ENCODE data around the gene TP53TG5. TPM values are rescaled to one million over a fixed set of nuclear protein-coding genes. Genes with fewer than 3 reads are reported as not detected.

TP53TG5 gene
- polyA plus RNA-seq, 1 donor (not counting 4 experiments of a cell fraction or from before 2014, with no cell fraction given) = not detected

DNA sequence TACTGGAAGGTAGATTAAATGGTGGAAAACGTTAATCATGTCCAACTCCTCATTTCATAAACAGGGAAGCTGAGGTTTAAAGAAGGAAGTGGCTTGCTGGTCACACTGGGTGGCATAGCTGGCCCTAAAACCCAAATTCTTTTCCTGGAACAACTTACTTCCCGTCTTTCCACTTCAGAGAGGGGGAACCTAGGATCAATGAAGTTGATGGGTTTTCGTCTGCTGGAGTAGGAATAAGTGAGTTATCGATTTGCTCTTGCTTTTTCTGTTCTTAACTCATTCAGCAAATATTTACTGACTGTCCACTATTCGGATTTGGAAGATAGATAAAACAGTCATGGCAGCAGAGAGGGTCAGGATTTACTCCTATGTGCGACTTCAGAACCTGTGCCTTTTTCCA, 16.3 kb downstream of the TP53TG5 start:
- Histone ChIP-seq H3K79me2 (ENCODE audit: control insufficient read depth, insufficient read depth, low read length) (peaks cover 19% of the 10 kb centered on the region), H4K20me1 (ENCODE audit: control insufficient read depth, extremely low read depth, insufficient read depth, low read length) (no peaks in the 10 kb centered on the region), H3K9me3 (ENCODE audit: control insufficient read depth, low read depth, low read length) (no peaks in the 10 kb centered on the region), H3K9me1 (ENCODE audit: control insufficient read depth, extremely low read depth, insufficient read depth, low read length) (no peaks in the 10 kb centered on the region), H3K36me3 (ENCODE audit: control insufficient read depth in 2 of 2, extremely low read depth in 1 of 2, insufficient read depth in 2 of 2, low read length in 2 of 2) (peaks cover 5 to 13% of the 10 kb centered on the region in 2 experiments), H2AFZ (ENCODE audit: control insufficient read depth, low read length) (no peak overlapping the region), H3K27me3 (ENCODE audit: control insufficient read depth, extremely low read depth, insufficient read depth, low read length) (no peaks in the 10 kb centered on the region), H3K4me3 (ENCODE audit: control insufficient read depth in 2 of 3, extremely low read depth in 1 of 3, insufficient read depth in 2 of 3, low read depth in 1 of 3, low read length in 3 of 3) (no peak overlapping the region), H3K27ac (ENCODE audit: control insufficient read depth, insufficient read depth, low read length) (no peak overlapping the region), H3K4me1 (ENCODE audit: control insufficient read depth, extremely low read depth, insufficient read depth, low read length) (peaks cover 44% of the 10 kb centered on the region), H3K4me2 (ENCODE audit: control insufficient read depth, extremely low read depth, insufficient read depth, low read depth, low read length) (no peak overlapping the region), H3K9ac (ENCODE audit: control insufficient read depth, extremely low read depth, insufficient read depth, low read length) (no peak overlapping the region)
- dilution Hi-C loops (cut with MboI; ENCODE audit: extremely low pct_ligation_motif_present, low sequenced_read_pairs) = no loop called here
- no peak for DNase-seq (ENCODE audit: low read depth, low spot score)
- FAIRE-seq = no peak
- no peak for TF ChIP-seq EZH2 (IDR thresholded peaks at IDR 0.05; ENCODE audit: low read length)
- TF ChIP-seq, protein P1, sequence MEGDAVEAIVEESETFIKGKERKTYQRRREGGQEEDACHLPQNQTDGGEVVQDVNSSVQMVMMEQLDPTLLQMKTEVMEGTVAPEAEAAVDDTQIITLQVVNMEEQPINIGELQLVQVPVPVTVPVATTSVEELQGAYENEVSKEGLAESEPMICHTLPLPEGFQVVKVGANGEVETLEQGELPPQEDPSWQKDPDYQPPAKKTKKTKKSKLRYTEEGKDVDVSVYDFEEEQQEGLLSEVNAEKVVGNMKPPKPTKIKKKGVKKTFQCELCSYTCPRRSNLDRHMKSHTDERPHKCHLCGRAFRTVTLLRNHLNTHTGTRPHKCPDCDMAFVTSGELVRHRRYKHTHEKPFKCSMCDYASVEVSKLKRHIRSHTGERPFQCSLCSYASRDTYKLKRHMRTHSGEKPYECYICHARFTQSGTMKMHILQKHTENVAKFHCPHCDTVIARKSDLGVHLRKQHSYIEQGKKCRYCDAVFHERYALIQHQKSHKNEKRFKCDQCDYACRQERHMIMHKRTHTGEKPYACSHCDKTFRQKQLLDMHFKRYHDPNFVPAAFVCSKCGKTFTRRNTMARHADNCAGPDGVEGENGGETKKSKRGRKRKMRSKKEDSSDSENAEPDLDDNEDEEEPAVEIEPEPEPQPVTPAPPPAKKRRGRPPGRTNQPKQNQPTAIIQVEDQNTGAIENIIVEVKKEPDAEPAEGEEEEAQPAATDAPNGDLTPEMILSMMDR (optimal IDR thresholded peaks at IDR 0.05 in 1 of 3, IDR thresholded peaks at IDR 0.05 in 1 of 3, conservative IDR thresholded peaks at IDR 0.05 in 1 of 3; ENCODE audit: extremely low read depth in 1 of 3, insufficient read depth in 2 of 3, low read length in 3 of 3) = no peak

DNA sequence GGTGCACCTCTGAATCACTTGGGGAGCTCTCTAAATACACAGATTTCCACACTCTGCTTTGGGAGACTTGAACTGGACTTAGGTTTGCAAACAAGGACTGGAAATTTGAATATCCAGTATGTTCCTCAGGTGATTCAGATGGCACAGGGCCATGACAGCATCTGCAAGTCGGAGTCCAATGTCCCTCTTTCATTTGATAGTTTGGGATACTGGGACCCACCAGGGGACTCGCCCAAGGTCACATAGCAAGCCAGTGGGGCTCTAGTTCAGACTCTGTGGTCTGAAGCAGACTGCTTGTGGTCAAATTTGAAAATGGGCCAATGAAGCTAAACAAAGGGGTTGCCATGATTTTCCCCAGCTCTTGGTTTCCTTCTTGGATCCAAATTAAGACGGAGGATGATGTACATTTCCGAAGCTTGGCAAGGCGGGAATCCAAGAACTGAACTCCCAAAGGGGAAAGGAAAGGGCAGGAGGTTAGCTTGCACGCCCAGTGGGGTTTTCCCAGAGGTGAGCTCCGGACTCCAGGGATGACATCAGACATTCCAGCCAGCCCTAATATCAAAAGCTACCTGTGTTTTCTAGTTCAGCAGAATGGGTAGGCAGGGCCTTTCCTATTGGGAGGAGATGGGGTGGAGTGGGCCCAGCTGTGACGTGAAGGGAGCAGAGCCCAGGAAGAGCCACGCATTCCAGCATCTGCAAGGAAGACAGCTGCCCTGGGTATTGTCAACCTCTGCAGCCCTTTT, 18.5 kb downstream of the TP53TG5 start:
- H4K20me1 ChIP-seq (ENCODE audit: control insufficient read depth, extremely low read depth, insufficient read depth, low read length) = no peaks in the 10 kb centered on the region
- peaks cover 10% of the 10 kb centered on the region for H3K79me2 ChIP-seq (ENCODE audit: control insufficient read depth, insufficient read depth, low read length)
- H3K4me3 ChIP-seq (ENCODE audit: control insufficient read depth in 2 of 3, extremely low read depth in 1 of 3, insufficient read depth in 2 of 3, low read depth in 1 of 3, low read length in 3 of 3) = no peak overlapping the region
- H3K27me3 ChIP-seq (ENCODE audit: control insufficient read depth, extremely low read depth, insufficient read depth, low read length) = no peaks in the 10 kb centered on the region
- H3K36me3 ChIP-seq (ENCODE audit: control insufficient read depth in 2 of 2, extremely low read depth in 1 of 2, insufficient read depth in 2 of 2, low read length in 2 of 2) = no peaks in the 10 kb centered on the region
- H3K9me3 ChIP-seq (ENCODE audit: control insufficient read depth, low read depth, low read length) = no peaks in the 10 kb centered on the region
- dilution Hi-C loops (cut with MboI; ENCODE audit: extremely low pct_ligation_motif_present, low sequenced_read_pairs) = no loop called here
- peak overlapping the region; percentile 27 for H2AFZ ChIP-seq (ENCODE audit: control insufficient read depth, low read length)
- H3K4me2 ChIP-seq (ENCODE audit: control insufficient read depth, extremely low read depth, insufficient read depth, low read depth, low read length) = peak overlapping the region; percentile 40
- no peaks in the 10 kb centered on the region for H3K9me1 ChIP-seq (ENCODE audit: control insufficient read depth, extremely low read depth, insufficient read depth, low read length)
- TF ChIP-seq, protein P1 (optimal IDR thresholded peaks at IDR 0.05 in 1 of 3, IDR thresholded peaks at IDR 0.05 in 1 of 3, conservative IDR thresholded peaks at IDR 0.05 in 1 of 3; ENCODE audit: extremely low read depth in 1 of 3, insufficient read depth in 2 of 3, low read length in 3 of 3) = no peak
- no peak for TF ChIP-seq EZH2 (IDR thresholded peaks at IDR 0.05; ENCODE audit: low read length)
- H3K4me1 ChIP-seq (ENCODE audit: control insufficient read depth, extremely low read depth, insufficient read depth, low read length) = peaks cover 56% of the 10 kb centered on the region
- DNase-seq (ENCODE audit: low read depth, low spot score) (peak; percentile 54), FAIRE-seq (peak; percentile 68)
- H3K9ac ChIP-seq (ENCODE audit: control insufficient read depth, extremely low read depth, insufficient read depth, low read length) = peak overlapping the region; percentile 20
- H3K27ac ChIP-seq (ENCODE audit: control insufficient read depth, insufficient read depth, low read length) = peak overlapping the region; percentile 73

Data from keratinocyte (primary cell).